HS-27A (cell line): Measurements from ENCODE around the gene EML4.
"Not testable (repeated sequence)": the region's sequence is repeated elsewhere in the genome, so short reads cannot be mapped to it uniquely, and the experiment has no call there.

Source experiments
- DNase-seq: peaks from one replicate; pipeline ENCODE4 v3.0.0-alpha.2; 2012; ENCODE audit warnings: low read depth, missing footprints

The EML4 gene

GRCh38 chr2:42335514-42336104 is 166.5 kb downstream of the EML4 start:
- no peak for DNase-seq

GRCh38 chr2:42336361-42336965 is 167.3 kb downstream of the EML4 start:
- DNase-seq = no peak

GRCh38 chr2:42337356-42337820 is 168.2 kb downstream of the EML4 start:
- no peak for DNase-seq

DNA sequence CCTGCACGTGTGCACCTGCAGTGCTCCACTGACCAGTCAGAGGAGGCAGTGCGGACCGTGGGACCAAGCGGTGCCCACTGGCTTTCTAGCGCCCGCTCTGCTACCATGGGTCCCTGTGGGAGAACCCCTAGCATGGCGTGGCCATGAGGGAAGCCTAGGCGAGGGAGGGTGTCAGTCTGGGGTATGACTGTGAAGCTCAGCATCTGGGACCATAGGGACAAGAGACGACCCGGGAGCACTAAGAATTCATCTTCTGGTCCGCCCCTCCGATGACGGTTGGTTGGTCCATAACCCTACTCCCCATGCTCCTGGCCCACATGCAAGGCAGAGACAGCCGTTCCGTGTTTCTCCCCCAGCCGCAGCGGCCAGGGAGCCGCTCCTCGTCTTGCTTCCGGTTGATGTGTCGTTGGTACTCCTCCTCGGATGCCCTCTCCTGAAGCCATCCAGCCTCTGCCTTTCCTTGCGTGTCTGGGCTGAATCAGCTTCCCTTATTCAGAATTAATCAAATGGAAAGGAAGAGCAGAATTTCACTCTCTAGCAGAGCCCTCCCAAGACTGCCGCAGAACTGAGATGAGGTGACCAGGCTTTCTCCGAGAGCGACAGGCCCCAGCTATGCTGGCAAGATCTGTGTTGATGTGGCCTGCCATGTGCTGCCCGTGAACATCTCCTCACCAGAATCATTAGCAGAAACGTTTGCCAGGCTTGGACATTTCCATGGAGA is 168.9 kb downstream of the EML4 start:
- DNase-seq = no peak

- DNase-seq = no peak
Measured at GRCh38 chr2:42338567-42339190, 169.5 kb downstream of the EML4 start.

GRCh38 chr2:42339191-42339912 is 170.2 kb downstream of the EML4 start:
- DNase-seq = no peak

GRCh38 chr2:42340045-42340937 is 171.1 kb downstream of the EML4 start:
- no peak for DNase-seq

DNA sequence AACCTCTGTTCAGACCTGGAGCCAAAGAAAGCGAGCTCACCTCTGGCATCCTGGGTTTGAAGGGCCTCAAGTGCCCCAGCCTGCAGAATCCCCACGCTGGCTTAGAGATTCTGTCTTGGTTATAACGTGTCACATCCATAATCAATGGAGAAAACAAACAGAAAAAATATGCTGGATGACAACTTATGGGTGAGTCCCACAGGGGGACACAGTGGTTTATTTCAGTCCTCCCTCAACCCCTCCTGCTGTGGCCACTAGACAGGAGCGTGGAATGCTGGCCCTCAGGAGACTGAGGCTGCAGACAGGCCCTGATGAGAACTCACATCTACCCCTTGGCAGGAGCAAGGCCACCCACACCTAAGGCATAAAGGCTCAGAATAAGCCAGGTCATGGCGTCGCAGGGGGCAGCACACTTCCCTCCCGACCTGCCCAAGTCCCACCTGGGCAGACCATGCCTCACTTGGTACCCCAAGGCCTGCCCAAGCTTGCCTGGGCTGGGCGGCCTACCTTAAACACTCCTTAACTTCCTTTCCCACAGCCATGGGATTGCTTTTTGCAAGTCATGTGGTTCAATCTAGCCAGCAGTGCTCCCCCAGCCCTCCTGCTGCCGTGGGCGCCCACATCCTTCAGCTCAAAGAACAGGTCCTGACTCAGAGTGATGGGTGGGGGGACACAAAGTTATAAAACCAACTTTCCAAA is 171.9 kb downstream of the EML4 start:
- no peak for DNase-seq

GRCh38 chr2:42342061-42342794 is 173.1 kb downstream of the EML4 start:
- DNase-seq = peak; percentile 82

GRCh38 chr2:42342795-42343241 is 173.7 kb downstream of the EML4 start:
- DNase-seq = no peak

DNA sequence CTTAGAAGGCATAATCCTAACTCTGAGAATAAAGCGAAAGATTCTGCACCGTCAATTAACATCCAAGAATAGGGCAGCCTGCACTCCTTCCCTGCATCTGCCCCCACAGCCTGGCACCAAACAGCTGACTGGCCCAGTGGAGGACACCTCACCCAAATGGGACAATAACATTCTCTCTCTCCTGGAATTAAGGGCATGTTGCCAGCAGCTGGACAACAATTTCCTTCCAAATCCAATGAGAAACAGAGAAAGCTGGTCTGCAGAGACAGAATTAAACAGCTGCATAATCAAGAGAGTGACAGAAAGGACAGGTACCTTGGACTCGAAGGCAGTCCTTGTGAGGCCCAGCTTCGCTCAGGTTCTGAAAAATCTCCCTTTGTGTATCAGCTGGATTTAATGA is 176.8 kb downstream of the EML4 start:
- DNase-seq = no peak

- not testable (repeated sequence) for DNase-seq
Measured at GRCh38 chr2:42346856-42347255, 177.7 kb downstream of the EML4 start.

- not testable (repeated sequence) for DNase-seq
Measured at GRCh38 chr2:42347518-42347917, 178.4 kb downstream of the EML4 start.

DNA sequence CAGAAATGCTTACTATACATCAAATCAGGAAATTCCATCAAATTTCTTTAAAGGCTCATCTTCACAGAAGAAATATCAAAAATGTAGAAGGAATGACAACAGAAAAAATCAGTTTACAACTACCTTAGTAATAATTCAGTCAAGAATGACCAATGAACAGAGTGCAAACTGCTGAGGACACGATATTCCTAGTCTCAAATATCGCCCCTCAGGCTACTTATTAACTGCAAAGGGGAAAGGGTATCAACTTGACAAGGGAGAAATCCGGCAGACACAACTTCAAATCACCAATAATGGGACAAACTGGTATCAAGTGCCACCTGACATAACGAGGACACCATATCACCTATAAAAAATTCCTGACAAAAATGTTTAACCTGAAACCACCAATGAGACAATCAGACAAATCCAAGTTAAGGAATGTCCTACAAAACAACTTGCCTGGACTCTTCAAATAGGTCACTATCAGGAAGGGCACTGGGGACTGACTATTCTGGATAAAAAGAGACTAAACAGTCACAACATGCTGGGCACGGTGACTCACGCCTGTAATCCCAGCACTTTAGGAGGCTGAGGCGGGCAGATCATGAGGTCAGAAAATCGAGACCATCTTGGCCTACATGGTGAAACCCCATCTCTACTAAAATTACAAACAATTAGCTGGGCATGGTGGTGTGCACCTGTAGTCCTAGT is 179.1 kb downstream of the EML4 start:
- no peak for DNase-seq

DNA sequence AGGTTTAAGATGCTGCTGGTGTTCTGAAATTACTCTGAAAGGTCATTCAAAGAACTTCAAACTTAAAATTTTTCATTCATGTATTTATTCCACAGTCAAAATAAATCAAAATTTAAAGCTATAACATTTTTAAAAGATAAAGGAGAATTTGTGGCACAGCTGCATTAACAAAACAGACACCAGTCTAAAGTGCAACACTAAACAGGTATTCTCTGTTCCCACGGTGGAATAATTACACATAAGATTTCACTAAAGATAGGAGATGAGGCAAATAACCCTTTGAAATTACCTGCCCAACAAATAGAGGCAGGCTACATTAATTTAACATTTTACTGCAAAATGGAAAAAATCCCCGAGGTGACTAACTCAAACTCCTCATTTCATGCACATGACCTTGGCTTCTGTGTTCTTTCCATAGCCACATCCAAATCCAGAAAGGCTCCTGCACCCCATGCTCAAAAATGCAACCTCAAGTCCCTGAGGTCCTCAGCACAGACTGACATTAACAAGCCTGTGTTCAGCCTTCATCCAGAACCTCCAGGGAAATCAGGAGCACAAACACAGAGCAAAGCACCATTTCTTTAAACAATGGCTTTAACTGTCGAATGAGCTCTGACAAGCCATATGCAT is 181.4 kb downstream of the EML4 start:
- DNase-seq = no peak

GRCh38 chr2:42351864-42352263 is 182.7 kb downstream of the EML4 start:
- DNase-seq = no peak

DNA sequence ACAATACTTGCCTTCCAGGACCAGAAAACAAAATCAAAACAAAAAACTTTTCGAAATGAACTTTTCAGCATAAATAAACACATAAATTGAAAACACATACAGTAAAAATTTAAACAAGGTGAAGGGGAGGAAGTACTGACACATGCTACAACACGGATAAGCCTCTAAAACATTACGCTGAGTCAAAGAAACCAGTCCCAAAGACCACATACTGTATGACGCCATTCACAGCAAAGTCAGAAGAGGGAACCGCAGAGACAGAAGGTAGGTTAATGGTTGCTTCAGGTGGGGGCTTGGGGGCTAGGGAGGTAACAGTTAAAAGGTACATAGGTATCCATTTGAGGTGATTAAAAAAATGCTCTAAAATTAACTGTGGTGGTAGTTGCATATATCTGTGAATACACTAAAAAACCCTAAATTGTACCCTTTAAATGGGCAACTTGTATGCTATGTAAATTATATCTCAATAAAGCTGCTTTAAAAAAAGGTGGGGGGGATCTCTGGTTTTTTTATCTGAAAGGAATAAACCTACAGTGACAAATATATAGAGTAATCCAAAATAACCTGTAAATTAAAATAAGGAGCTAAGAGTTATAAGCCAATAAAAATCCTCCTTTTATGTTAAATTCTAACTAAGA is 184.8 kb downstream of the EML4 start:
- DNase-seq = no peak

DNA sequence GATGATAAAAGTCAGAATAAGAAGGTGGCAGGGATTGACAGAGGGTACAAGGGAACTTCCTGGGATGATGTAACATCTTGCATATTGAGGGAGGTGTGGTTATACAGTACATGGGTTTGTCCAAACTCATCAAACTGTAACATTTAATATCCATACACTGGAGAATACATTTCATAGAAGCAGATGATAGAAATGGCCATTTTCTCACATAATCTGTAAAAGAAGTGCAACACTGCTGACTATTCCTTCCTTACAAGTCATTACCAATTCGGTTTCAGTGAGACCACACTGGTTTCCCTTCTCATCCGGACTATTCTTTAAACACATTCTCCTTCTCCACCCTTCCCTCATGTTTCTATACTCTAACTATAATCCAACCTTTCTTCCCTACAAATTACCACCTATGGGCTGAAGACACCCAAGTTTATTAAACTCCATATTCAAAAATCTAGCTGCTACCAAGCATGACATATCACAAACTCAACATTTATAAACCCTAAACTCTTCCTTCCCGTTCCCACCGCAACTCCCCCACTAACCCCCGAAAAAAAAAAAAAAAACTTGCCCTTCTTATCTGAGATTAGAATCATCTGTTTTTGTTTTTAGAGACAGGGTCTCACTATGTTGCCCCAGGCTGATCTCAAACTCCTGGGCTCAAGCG is 190.3 kb downstream of the EML4 start:
- no peak for DNase-seq
